NCI-H2107 (cell line): ENCODE results near the gene LGALS7.
"Not testable (repeated sequence)": the region's sequence is repeated elsewhere in the genome, so short reads cannot be mapped to it uniquely, and the experiment has no call there.

Experiments
- DNase-seq: peaks from one replicate; lab custom pipeline; 2025; lab: John Stamatoyannopoulos, UW

LGALS7 gene

GRCh38 chr19:38773469-38774177 is at the start of gene LGALS7:
Gene LGALS7, minus strand, starts transcription at chr19:38773517. Its CDS starts 25 bp downstream, at chr19:38773492.
- DNase-seq = no peak

- DNase-seq = not testable (repeated sequence)
Measured at GRCh38 chr19:38821230-38821825, 48.0 kb upstream of the LGALS7 start.

- no peak for DNase-seq
Measured at GRCh38 chr19:38819231-38819920, 46.1 kb upstream of the LGALS7 start.

GRCh38 chr19:38817081-38817480 is 43.8 kb upstream of the LGALS7 start:
- no peak for DNase-seq

- no peak for DNase-seq
Measured at GRCh38 chr19:38816131-38816750, 42.9 kb upstream of the LGALS7 start.

GRCh38 chr19:38815059-38816001 is 42.0 kb upstream of the LGALS7 start:
- no peak for DNase-seq

GRCh38 chr19:38813932-38814331 is 40.6 kb upstream of the LGALS7 start:
- DNase-seq = not testable (repeated sequence)

GRCh38 chr19:38813323-38813722 is 40.0 kb upstream of the LGALS7 start:
- no peak for DNase-seq

- no peak for DNase-seq
Measured at GRCh38 chr19:38812841-38813320, 39.6 kb upstream of the LGALS7 start, which contains the start of gene LGALS4. Gene LGALS4, minus strand, starts transcription at chr19:38812945. Its CDS starts 59 bp downstream, at chr19:38812886.

- no peak for DNase-seq
Measured at GRCh38 chr19:38812009-38812840, 38.9 kb upstream of the LGALS7 start.

GRCh38 chr19:38809592-38810252 is 36.4 kb upstream of the LGALS7 start:
- DNase-seq = no peak

- DNase-seq = no peak
Measured at GRCh38 chr19:38808741-38809140, 35.4 kb upstream of the LGALS7 start.

- not testable (repeated sequence) for DNase-seq
Measured at GRCh38 chr19:38807374-38808098, 34.2 kb upstream of the LGALS7 start.

GRCh38 chr19:38806371-38806770 is 33.1 kb upstream of the LGALS7 start:
- no peak for DNase-seq

GRCh38 chr19:38805180-38805579 is 31.9 kb upstream of the LGALS7 start:
- no peak for DNase-seq

- no peak for DNase-seq
Measured at GRCh38 chr19:38803543-38803942, 30.2 kb upstream of the LGALS7 start.

- no peak for DNase-seq
Measured at GRCh38 chr19:38801359-38802095, 28.2 kb upstream of the LGALS7 start.

- no peak for DNase-seq
Measured at GRCh38 chr19:38800577-38801347, 27.4 kb upstream of the LGALS7 start.
